ENCODE results near the gene PTGIS. TPM values are rescaled to one million over a fixed set of nuclear protein-coding genes. Genes with fewer than 3 reads are reported as not detected.

PTGIS gene
- total RNA-seq, 4 donors from 2014 or later, result 4.4 to 41.2 (median 16.2) TPM

GRCh38 chr20:49478754-49479689, 88.9 kb downstream of the PTGIS start:
- 79 to 82% methylated on average over 5 of the region's 5 CpGs for WGBS, 2 donors
- DNase-seq, result no peak
- TF ChIP-seq POLR2A (IDR thresholded peaks at IDR 0.05), result no peak
- TF ChIP-seq CTCF (IDR thresholded peaks at IDR 0.05), result no peak
- H3K36me3 ChIP-seq, result no peaks in the 10 kb centered on the region
- H3K27me3 ChIP-seq, result no peaks in the 10 kb centered on the region
- no peak overlapping the region for H3K27ac ChIP-seq
- H3K4me1 ChIP-seq, result peaks cover 5 to 16% of the 10 kb centered on the region in 2 donors
- no peaks in the 10 kb centered on the region for H3K9me3 ChIP-seq
- intact Hi-C loops (cut with DNase I), result no loop called here
- no peak overlapping the region for H3K4me3 ChIP-seq (replicated peaks in 1 of 3)

- no peak for DNase-seq
- H3K36me3 ChIP-seq, result no peaks in the 10 kb centered on the region
- peaks cover under 1 to 11% of the 10 kb centered on the region in 2 donors for H3K4me1 ChIP-seq
- H3K27me3 ChIP-seq, result no peaks in the 10 kb centered on the region
- 60 to 88% methylated on average over 7 of the region's 7 CpGs for WGBS, 2 donors
- no peak overlapping the region for H3K4me3 ChIP-seq (replicated peaks in 1 of 3)
- no peak overlapping the region for H3K27ac ChIP-seq
- H3K9me3 ChIP-seq, result no peaks in the 10 kb centered on the region
- no peak for TF ChIP-seq CTCF (IDR thresholded peaks at IDR 0.05)
- no peak for TF ChIP-seq POLR2A (IDR thresholded peaks at IDR 0.05)
- intact Hi-C loops (cut with DNase I), result no loop called here
Measured at GRCh38 chr20:49478266-49478665, 89.7 kb downstream of the PTGIS start.

- peaks cover 0 to 2% of the 10 kb centered on the region in 2 donors for H3K4me1 ChIP-seq
- no peaks in the 10 kb centered on the region for H3K36me3 ChIP-seq
- H3K27me3 ChIP-seq, result no peaks in the 10 kb centered on the region
- WGBS, 2 donors, result 67 to 71% methylated on average over 3 of the region's 3 CpGs
- intact Hi-C loops (cut with DNase I), result no loop called here
- TF ChIP-seq CTCF (IDR thresholded peaks at IDR 0.05) (no peak), POLR2A (IDR thresholded peaks at IDR 0.05) (no peak)
- H3K27ac ChIP-seq, result no peak overlapping the region
- DNase-seq, result no peak
- H3K9me3 ChIP-seq, result no peaks in the 10 kb centered on the region
- no peak overlapping the region for H3K4me3 ChIP-seq (replicated peaks in 1 of 3)
Measured at GRCh38 chr20:49477200-49477599, 90.7 kb downstream of the PTGIS start.

- Histone ChIP-seq H3K27ac (no peak overlapping the region), H3K9me3 (no peaks in the 10 kb centered on the region), H3K4me3 (replicated peaks in 1 of 3) (no peak overlapping the region), H3K36me3 (no peaks in the 10 kb centered on the region), H3K27me3 (no peaks in the 10 kb centered on the region), H3K4me1 (no peaks in the 10 kb centered on the region)
- TF ChIP-seq CTCF (IDR thresholded peaks at IDR 0.05) (no peak), POLR2A (IDR thresholded peaks at IDR 0.05) (no peak)
- WGBS, 2 donors, result 78 to 80% methylated on average over 7 of the region's 7 CpGs
- intact Hi-C loops (cut with DNase I), result no loop called here
- no peak for DNase-seq
Measured at GRCh38 chr20:49476016-49476355, 92.0 kb downstream of the PTGIS start.

- no peak for TF ChIP-seq POLR2A (IDR thresholded peaks at IDR 0.05)
- TF ChIP-seq CTCF (IDR thresholded peaks at IDR 0.05), result no peak
- Histone ChIP-seq H3K4me1 (no peaks in the 10 kb centered on the region), H3K4me3 (replicated peaks in 1 of 3) (no peak overlapping the region), H3K27me3 (no peaks in the 10 kb centered on the region), H3K36me3 (no peaks in the 10 kb centered on the region), H3K27ac (no peak overlapping the region), H3K9me3 (no peaks in the 10 kb centered on the region)
- 91 to 92% methylated on average over 6 of the region's 6 CpGs for WGBS, 2 donors
- intact Hi-C loops (cut with DNase I), result no loop called here
- DNase-seq, result no peak
Measured at GRCh38 chr20:49475292-49476015, 92.5 kb downstream of the PTGIS start.

Data from thyroid gland (tissue), 4 donors.